HG02970 (cell line): ENCODE measurements around the gene ABHD14A.
A peak's percentile ranks its signal among the peaks of the same experiment; 100 is the strongest.
"Not testable (repeated sequence)": the region's sequence is repeated elsewhere in the genome, so short reads cannot be mapped to it uniquely, and the experiment has no call there.

Source experiments
- ATAC-seq: cut with Tn5 transposase; IDR thresholded peaks from one replicate; pipeline ENCODE4 v1.9.1; 2021; ENCODE audit warnings: mild to moderate bottlenecking, moderate library complexity, moderate number of reproducible peaks; ENCODE audit not compliant: unreplicated experiment, low FRiP score

ABHD14A gene

DNA sequence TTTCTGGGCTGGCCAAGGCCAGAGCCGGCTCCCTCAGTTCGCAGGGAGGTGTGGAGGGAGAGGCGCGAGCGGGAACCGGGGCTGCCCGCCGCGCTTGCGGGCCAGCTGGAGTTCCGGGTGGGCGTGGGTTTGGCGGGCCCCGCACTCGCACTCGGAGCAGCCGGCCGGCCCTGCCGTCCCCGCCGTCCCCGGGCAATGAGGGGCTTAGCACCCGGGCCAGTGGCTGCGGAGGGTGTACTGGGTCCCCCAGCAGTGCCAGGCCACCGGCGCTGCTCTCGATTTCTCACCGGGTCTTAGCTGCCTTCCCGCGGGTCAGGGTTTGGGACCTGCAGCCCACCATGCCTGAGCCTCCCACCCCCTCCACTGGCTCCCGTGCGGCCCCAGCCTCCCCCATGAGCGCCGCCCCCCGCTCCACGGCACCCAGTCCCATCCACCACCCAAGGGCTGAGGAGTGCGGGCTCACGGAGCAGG is 15.7 kb downstream of the ABHD14A start:
- ATAC-seq, result not testable (repeated sequence)

DNA sequence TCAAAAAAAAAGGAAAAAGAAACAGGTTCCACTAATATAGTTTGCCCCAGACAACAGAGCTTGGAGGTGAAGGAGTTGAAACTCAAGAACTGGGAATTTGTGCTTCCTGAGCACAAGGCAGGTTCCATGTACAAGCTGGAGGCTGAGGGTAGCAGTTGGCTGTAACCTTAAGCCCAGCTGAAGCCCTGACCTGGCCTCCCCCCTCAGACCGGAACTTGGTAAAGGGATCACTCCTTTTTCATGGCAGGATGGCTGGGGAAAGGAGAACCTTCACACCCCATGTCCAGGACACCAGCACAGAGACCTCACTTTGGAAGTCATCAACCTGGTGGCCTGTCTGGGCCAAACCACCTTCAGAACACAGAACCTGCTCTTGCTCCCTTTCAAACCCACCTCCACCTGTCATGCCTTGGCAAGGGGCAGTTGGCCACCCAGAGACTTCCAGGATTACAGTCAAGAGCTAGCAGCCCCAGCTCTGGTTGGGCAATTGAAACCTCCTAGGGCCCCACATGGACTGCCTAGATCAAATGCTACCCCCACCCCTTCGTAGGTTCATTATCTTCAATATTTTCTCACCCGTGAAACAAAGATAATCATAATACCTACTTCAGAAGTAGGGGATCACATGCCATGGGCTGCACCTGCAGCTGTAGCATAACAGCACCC is 17.3 kb downstream of the ABHD14A start:
- no peak for ATAC-seq

DNA sequence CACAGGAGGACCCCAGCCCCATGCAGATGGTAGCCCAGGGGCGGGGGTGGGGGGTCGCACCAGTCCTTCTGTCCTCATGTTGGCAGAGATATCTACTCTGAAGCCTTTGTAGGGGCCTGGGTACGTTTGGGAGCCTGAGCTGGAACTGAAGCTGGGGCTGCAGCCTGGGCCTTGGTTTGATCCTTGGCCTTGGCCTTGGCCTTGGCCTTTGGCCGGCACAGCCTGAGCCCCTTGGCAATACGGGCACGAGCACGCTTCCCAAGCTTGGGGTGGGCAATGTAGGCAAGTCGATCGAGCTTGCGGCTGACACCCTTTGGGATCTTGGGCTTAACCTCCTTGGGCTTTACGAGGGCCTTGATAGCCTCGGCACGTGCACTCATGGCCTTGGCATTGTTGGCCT is 18.8 kb downstream of the ABHD14A start:
- not testable (repeated sequence) for ATAC-seq

DNA sequence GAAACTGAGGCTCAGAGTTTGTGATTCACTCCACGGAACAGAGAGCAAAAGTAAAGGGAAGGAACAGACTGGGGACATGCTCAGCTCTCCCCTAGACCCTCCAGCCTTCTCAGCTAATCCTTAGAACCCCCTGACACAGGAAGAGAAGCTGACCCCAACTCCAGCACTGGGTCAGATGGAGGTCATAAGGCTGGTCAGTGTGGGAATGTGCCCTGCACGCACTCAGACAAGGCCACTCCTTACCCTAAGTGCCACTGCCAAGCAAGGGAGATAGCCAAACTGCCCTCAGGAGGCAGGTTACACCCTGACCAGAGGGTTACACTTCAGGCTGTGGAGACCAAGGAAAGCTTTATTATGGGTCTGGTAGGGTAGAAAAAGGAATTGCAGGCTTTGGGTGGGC is 19.7 kb downstream of the ABHD14A start:
- no peak for ATAC-seq

DNA sequence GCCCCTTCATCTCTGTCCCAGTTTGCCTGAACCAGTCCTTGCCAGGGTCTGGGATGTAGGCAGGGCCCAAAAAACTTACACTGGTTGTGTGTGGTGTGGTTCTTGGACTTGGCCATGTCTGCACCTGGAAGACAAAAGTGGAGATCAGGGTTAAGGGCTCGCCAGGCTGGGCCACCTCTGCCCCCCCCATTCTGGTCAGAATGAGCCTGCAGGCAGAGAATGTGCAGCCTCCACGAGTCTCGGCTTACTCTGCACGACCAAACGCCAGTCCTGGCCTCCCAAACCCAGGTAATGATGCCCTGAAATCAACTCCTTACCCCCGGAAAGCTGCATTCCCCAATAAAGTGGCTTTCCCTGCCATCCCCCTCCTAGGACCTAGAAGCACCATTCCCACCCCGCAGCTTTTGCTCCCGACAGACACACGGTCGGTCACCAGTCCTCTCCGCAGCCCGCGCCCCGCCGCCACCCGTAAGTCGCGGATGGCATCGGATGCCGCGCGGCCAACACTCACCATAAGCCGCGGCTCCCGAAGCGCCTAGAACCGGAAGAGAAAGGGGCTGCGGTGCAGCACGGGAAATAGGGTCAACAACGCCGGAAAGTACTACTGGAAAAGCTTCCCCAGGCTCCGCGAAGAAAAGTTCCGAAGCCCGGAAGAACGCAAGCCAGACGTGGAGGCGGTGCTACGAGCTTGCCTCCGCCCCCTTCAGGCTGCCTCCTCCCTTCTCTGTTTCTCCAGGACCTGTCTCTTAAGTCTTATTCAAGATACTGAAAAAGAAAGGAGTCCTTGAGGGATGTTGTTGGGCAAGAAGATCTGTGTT is 20.7 kb downstream of the ABHD14A start, which contains the start of gene RPL29:
RPL29 (minus strand) TSS at position 550 of the 818 bp plus-strand sequence; CDS start at position 116, 434 bp downstream.
- peak; percentile 84 for ATAC-seq

DNA sequence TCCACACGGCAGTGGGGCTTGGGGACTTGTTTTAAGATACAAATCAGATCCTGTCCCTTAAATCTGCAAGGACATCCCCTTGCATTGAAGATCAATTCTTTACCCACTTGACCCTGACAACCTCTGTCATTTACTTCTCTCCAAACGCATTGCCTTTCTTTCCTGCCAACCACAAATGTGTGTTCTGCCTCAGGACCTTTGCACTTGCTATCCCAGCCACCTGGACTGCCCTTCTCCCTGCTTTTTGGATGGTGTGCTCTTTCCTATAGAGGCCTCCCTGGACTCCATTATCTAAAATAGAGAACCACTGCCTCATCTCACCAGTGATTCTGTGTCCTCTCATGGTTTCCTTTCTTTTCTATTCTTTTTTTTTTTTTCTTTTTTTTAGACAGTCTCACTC is 22.3 kb downstream of the ABHD14A start:
- no peak for ATAC-seq

DNA sequence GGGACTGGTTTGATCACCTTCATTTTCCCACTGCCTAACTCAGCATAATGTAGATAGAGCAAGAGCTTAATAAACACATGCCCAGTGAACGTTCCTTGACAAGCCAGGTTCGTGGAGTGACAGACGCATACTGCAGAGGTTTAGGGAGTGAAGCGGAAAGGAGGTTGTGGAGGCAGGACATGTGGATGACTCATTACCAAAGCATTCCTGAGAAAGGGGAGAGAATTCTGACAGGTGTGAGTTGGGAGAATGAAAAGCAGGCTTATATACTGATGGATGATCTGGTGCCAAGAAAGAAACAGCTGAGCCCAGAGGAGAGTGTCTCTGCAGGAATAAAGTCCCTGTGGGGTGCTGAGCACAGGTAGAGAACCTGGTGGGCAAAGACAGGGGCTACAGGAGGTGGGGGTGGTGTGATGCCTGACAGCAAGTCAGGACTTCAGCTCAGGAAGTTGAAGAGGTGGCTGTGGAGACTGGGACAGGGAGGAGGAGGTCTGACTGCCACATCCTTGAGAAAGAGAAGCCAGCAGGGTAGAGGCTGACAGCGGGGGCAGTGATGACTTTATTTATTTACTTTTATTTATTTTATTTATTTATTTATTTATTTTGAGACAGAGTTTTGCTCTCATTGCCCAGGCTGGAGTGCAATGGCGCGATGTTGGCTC is 23.2 kb downstream of the ABHD14A start:
- no peak for ATAC-seq

DNA sequence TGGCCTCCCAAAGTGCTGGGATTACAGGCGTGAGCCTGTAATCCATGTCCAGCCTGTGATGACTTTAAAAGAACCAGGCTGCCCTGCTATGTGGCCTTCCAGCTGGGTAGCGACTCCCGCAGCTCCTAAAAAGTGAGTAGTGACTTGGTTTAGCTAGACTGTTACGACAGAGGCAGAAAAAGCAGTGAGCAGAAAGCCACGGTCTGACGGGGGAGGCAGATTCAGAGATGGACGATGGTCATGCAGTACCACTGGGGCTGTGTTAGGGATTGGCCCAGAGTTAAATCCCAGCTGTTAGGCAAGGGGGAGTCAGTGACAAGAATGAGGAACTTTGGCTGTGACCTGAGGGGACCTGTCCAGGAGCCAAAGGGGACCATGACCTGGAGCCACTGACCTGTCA is 23.9 kb downstream of the ABHD14A start:
- ATAC-seq, result no peak

DNA sequence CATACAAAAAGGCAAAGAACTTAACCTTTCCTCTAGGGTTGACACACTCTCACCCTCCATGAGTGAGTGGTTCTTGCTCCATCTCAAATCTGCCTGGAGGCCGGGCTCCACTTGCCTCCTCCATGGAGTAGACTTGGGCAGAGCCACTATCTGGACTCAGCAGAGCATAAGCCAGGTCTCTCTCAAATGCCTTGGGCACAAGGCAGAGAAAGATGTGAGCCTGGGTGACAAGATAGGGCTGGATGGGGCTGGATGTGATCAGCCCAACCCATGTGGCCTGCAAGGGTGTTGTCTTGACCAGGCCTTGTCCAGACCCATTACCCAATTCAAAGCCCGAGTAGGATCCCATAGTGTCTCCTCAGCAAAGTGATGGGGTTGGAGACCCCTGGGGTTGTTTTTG is 25.0 kb downstream of the ABHD14A start:
- no peak for ATAC-seq

DNA sequence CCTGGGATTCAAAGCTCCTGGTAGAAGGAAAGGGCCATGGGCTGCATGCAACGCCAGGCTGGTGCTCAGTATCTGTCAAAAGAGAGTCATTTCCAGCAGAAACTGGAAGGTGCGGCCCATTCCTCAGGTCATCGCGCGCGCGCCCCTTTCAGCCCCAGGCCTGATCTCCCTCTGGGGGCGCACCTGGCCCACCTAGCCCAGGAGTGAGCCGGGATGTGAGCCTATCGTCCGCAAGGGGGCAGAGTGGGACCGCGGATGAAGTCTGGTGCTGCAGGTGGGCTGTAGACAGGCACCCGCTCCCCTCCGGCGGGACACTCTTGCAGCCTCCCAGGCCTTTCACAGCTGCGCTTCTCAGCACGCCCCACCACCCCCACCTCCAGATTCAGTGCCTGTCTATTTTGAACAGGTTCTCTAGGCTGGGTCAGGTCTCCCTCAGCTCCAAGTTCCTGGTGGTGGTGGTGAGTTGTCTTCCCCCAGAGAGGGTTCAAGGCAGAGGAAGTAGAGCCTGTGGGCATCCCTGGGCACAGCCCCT is 26.6 kb downstream of the ABHD14A start:
- peak; percentile 76 for ATAC-seq

DNA sequence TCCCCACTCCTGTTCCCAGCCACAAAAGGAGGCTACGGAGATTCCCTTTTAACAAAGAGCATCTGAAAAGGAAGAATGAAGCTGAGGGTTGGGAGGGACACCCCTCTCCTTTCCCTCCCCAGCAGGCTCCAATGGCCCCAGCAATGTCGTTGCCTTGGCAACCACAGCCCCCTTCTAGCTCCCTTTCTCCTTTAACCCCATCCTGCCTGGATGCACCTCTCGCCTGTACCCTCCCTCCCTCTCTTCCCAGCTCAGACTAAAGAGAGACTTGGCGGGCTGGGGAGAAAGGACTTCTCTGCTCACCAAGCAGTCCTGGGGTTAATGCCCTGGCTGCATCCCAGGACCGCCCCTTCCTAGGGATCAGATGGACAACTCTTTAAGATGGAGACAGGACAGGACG is 27.9 kb downstream of the ABHD14A start:
- ATAC-seq, result no peak

DNA sequence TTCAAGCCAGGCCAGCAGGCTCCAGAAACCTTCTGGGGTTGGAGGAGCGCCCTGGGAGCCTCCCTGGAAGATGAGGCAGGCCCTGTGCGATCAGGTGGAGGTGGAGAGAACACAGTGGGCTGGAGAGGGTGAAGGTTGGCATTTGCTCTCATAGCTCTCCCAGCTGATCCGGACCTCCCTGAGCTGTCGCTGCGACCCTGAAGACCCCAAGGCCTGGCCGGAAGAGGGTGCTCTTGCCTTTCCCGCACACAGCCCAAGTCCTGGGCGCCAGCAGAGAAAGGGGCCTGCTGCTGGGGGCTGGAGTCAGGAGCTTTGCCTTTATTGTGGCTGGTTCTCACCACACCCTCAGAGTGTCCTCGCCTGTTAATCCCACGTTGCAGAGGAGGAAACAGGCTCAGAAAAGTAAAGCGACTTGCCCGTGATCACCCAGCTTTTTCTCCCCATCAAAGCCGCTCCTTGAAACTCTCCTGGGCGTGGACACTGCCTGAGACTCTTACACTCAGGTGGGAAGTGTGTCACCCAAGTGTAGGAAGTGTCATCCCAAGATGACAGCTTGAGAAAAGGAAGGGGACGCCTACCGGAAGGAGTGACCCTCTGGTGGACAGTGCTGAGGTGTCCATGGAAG is 29.4 kb downstream of the ABHD14A start:
- no peak for ATAC-seq

DNA sequence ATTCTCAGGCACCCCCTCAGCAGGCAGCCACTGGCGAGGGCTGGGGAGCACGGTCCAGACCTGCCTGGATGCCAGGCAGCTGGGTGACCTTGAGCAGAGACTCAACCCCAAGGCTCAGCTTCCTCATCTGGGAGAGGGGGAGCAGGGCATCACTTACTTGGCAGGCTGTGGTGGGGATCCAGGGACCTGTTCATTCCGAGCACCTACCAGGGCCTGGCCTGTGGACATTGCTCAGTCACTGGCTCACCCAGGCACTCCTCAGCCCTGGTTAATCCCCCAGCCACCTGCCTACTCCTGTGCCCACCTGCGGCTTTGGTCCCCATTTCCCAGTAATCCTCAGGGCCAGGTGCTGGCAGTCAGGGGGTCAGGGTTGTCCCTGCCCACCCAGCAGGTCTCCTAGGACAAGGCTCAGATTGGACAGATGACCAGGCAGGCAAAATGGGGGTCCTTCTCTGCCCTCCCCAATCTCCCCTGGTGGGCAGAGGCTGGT is 30.1 kb downstream of the ABHD14A start:
- ATAC-seq, result no peak

DNA sequence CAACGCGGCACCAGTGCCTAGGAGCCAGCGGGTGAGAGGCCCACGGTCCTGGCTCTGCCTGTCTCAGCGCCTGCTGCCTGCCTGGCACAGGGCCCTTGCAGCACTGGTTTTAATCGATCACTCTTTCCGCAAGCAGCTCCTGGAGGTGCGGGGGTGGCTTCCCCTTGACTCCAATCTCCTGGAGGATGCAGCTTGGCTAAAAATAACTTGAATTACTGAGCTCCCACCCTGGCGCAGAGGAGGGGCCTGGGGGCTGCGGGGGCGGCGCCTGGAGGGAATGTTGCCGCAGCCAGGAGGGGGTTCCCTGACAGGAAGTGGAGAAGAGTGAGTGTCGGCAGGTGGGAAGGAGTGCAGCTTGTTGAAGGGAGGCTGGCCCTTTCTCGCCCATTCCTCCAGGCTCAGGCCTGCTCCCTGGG is 30.7 kb downstream of the ABHD14A start:
- no peak for ATAC-seq

DNA sequence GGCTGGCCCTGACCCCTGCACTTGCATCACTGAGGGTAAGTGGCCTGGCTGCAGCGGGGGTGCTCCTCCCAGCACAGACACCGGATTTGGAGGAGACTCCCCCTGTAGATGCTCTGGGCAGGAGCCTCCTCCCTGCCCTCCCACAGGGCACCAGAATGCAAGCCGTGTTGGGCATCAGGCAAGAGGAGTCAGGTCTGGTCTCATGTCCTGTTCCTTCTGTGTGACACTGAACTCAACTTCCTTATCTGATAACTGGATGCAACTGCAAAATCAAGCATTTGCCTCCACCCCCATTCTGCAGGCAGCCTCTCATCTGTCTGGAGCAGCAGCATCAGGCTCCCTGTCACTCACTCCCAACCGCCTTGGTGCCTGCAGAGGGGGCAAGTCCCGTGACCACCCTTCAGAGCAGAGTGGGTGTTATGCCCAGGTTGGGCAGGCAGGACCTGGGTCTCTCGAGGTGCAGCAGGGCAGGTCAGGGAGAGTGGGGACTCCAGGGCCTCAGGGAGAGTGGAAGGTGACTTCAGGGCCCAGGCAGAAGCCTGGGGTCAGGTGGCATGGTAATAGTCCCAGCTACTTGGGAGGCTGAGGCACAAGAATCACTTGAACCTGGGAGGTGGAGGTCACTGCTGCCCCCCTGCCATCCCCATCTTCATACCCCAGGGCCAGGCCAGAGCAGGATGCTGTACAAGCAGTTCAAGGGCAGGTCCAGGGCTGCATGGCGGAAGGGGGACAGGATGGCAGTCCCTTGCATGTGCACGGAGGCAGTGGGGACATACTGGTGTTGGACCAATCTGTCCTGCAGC is 31.4 kb downstream of the ABHD14A start:
- no peak for ATAC-seq

DNA sequence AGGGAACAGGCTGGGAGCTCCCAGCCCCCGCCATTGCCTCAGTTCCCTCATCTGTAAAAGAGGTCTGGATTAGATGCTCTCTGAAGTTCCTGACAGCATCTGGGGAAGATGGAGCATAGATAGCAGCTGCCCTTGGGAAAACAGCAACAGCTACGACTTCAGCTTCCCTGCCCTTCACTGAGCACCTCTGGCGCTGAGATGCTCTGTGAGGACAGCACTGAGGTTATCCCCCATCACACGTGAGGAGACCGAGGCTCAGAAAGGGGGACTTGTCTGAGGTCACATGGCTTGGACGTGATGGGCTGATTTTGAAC is 31.9 kb downstream of the ABHD14A start:
- no peak for ATAC-seq

DNA sequence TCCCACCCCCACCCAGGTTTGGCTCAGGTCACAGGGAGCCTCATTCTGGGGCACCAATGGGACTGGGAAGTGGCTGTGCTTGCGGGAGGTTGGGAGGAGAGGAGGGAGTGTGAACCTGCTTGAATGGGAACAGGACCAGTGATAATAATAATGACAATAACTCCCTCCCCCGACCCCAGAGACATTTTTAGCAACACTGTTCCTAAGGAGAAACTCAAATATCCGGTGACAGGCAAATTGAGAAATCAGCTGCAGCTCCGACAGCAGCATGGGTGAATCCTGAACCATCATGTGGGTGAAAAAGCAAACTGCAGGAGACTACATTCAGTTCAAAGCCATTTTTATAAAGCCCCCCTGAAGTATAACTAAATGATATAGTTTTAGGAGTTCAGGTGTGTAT is 32.4 kb downstream of the ABHD14A start:
- ATAC-seq, result no peak

DNA sequence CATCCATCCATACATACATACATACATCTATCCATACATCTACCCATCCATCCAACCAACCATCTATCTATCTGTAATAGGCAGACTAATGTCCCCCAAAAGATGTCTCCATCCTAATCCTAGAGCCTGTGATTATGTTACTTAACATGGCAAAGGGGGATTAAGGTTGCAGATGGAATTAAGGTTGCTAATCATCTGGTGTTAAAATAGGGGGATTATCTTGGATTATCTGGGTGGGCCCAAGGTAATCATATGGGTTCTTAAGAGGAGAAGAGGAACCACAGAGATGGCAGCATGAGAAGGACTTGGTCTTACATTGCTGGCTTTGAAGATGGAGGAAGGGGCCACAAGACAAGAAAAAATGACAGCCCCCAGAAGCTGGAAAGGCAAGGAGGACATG is 35.6 kb downstream of the ABHD14A start:
- no peak for ATAC-seq

DNA sequence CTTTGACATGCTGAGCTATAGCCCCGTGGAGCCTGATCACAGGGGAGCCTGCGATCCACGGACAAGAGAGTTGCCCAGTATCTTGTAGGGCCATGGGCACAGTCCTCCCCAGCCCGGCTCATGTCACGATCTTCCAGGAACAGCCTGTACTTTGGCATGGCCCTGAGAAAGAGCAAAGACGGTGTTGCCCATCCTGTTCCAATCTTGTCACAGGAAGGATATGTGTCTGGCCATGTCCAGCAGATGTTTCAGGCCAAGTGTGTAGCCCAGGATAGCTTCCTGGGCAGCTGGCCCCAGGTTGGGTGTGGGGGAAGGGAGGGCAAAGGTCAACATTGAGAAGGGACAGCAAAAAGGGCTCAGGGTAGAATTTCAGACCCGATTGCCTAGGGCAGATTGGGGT is 37.8 kb downstream of the ABHD14A start:
- no peak for ATAC-seq
